Lung (tissue), 12 donors: ENCODE data around the gene HIBCH. TPM values are rescaled to one million over a fixed set of nuclear protein-coding genes. Genes with fewer than 3 reads are reported as not detected.
A peak's percentile ranks its signal among the peaks of the same experiment; 100 is the strongest.

Experiments used
- ATAC-seq: fragments of 200-7000 bp; cut with Tn5 transposase; one replicate; pipeline ENCODE4 v1.9.1; 2020; ENCODE audit warnings: moderate number of reproducible peaks; ENCODE audit not compliant: insufficient read depth, low FRiP score
- DNase-seq, 3 donors: peaks; one replicate each; pipeline ENCODE4 v3.0.0-alpha.2; 2013 to 2017
- H3K27ac ChIP-seq, 2 donors: one replicate each; pipeline ENCODE4 v1.5.1; 2013; ENCODE audit warnings: mild to moderate bottlenecking in 2 of 2, moderate library complexity in 2 of 2, control low read depth in 1 of 2, inconsistent platforms in 1 of 2, low read depth in 1 of 2, low read length in 1 of 2
- H3K27me3 ChIP-seq, 3 donors: one replicate each; pipeline ENCODE4 v1.5.1; 2013; ENCODE audit warnings: low read length in 2 of 3; ENCODE audit not compliant: control insufficient read depth in 3 of 3, insufficient read depth in 3 of 3
- H3K36me3 ChIP-seq, 4 donors: one replicate each; pipeline ENCODE4 v1.5.1; 2013; ENCODE audit warnings: low read length in 4 of 4, mild to moderate bottlenecking in 1 of 4, moderate library complexity in 1 of 4; ENCODE audit not compliant: control insufficient read depth in 4 of 4, insufficient read depth in 4 of 4
- H3K4me1 ChIP-seq, 5 donors: one replicate each; pipeline ENCODE4 v1.5.1; 2013; ENCODE audit warnings: low read length in 5 of 5, mild to moderate bottlenecking in 2 of 5, moderate library complexity in 1 of 5; ENCODE audit not compliant: control insufficient read depth in 5 of 5, insufficient read depth in 5 of 5
- H3K4me3 ChIP-seq: one replicate; pipeline ENCODE4 v1.5.1; 2013; ENCODE audit warnings: mild to moderate bottlenecking, control low read depth, moderate library complexity
- H3K9ac ChIP-seq, 2 donors: one replicate each; pipeline ENCODE4 v1.5.1; 2013; ENCODE audit warnings: low read length in 2 of 2, control low read depth in 1 of 2; ENCODE audit not compliant: insufficient read depth in 1 of 2
- H3K9me3 ChIP-seq, 4 donors: one replicate each; pipeline ENCODE4 v1.5.1; 2013; ENCODE audit warnings: low read length in 3 of 4, mild to moderate bottlenecking in 1 of 4, moderate library complexity in 1 of 4; ENCODE audit not compliant: control insufficient read depth in 4 of 4, insufficient read depth in 3 of 4
- WGBS, 2 donors: extraction: QIAGEN DNeasy Blood & Tissue Kit; methylation state at CpG; one replicate each; pipeline ENCODE4 v1.1.7; 2013; 5-methylcytosine and 5-hydroxymethylcytosine counted together
- polyA plus RNA-seq, 2 donors: library from polyadenylated mRNA; stranded (reverse); fragments of 200-250 nt; gene quantifications; one replicate each; pipeline ENCODE4 v1.2.1, GENCODE V29; 2013
- total RNA-seq, 2 donors: library from RNA; depleted of rRNA in 1 of 2; stranded (reverse); fragments of >200 nt in 1 of 2; gene quantifications; one replicate each; pipeline ENCODE4 v1.2.1, GENCODE V29; 2014 to 2021
- TF ChIP-seq, protein P1 (sequence below): IDR thresholded peaks from 2 replicates; pipeline ENCODE4 v1.5.1; 2012; ENCODE audit warnings: mild to moderate bottlenecking; ENCODE audit errors: control extremely low read depth, extremely low read depth
- donor health status: control.
- donor health status: control.
- donor health status: Bipolar disorder and iron deficiency.
- donor health status: healthy.
- donor health status: DM: yes; HTN: yes; CAD: no.

The HIBCH gene
- total and polyA plus RNA-seq, 4 donors, result 14.2 to 50.0 (median 17.9) TPM

DNA sequence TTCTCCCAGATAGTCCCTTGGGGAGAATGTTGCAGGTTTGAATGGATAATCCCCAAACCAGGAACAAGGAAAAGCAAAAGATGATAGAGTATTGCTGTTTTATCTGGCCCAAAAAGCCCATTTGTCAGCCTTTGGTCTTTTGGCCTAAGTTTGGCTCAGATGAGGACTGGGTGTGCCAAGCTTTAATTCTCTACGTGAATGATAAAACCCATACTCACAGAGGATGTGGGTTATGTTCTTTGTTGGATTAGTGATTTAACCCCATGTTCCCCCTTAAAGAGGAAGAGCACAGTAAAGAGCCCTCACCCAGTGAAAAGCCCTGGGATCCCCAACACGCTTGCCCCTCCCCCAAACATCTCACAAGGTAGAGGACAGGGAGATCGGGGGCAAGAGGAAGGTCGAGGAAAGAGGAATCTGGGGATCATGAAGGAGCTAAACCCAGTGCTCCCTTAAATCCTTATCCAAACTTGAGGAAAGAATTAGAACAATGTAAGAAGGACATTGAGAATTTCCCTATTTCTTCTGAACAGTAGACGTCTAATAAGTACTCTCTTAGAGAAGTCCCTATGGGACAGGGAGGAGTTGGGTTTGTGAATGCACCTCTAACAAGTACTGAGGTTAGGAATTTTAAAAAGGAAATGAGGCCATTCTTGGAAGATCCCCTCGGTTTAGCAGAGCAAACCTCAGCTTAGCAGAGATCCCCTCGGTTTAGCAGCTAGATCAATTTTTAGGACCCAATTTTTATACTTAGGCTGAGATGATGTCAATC lies 105.0 kb downstream of the HIBCH start:
- H3K9me3 ChIP-seq, result no peaks in the 10 kb centered on the region
- H3K36me3 ChIP-seq, result peaks cover 0 to 12% (median 3%) of the 10 kb centered on the region in 4 donors
- DNase-seq (peak in 2 of 3 donors; percentile 53 to 66), ATAC-seq (no peak)
- no peaks in the 10 kb centered on the region for H3K27me3 ChIP-seq
- no peak overlapping the region for H3K9ac ChIP-seq
- WGBS, 2 donors, result 75 to 83% methylated on average over 7 of the region's 7 CpGs
- peaks cover 0 to 20% (median 4%) of the 10 kb centered on the region in 5 donors for H3K4me1 ChIP-seq
- TF ChIP-seq, protein P1, sequence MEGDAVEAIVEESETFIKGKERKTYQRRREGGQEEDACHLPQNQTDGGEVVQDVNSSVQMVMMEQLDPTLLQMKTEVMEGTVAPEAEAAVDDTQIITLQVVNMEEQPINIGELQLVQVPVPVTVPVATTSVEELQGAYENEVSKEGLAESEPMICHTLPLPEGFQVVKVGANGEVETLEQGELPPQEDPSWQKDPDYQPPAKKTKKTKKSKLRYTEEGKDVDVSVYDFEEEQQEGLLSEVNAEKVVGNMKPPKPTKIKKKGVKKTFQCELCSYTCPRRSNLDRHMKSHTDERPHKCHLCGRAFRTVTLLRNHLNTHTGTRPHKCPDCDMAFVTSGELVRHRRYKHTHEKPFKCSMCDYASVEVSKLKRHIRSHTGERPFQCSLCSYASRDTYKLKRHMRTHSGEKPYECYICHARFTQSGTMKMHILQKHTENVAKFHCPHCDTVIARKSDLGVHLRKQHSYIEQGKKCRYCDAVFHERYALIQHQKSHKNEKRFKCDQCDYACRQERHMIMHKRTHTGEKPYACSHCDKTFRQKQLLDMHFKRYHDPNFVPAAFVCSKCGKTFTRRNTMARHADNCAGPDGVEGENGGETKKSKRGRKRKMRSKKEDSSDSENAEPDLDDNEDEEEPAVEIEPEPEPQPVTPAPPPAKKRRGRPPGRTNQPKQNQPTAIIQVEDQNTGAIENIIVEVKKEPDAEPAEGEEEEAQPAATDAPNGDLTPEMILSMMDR, result no peak
- H3K4me3 ChIP-seq, result no peak overlapping the region
- H3K27ac ChIP-seq, result no peak overlapping the region

DNA sequence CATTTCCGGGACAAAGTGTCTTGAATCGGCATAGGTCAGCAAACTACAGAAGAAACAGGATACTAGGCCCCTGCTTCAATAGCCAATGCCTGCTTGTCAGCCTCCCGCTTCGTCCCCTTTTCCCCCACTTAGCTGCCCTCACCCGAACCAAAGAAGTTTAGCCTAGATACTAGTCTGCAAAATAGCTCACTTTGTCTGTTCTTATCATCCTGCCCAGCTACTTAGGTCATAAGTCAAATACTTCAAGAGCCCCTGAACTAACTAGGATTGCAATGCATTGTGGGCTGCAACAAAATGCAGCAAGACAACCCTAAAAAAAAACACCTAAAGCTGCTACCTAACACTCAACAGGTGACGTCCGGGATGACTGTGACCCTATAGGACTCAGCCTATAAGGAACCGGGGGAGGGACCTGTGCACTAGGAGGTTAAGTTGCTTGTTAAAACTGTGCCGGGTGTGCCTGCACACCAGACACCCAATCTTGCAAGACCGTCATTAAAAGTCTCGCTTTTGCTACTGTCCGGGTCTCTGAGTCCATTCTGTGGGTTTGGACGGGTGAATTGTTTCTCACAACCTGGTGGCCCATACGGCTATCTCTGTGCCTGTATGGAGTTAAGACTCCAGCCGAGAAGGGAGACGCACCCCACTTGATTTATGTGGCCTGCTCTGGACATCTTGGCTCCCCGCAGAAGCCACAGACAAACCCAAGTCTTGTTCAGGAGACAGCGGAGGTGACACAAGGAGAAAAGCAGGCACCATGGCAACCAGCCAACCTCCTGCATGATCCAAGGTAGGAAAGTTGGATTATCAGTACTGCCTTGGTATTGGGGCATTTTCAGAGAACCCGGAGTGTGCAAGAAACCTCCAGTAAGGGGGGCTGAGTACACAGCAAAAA lies 105.9 kb downstream of the HIBCH start:
- H3K9ac ChIP-seq, result peak overlapping the region in 1 of 2 donors; percentile 17
- TF ChIP-seq, protein P1, result no peak
- H3K4me1 ChIP-seq, result peaks cover 0 to 20% (median 4%) of the 10 kb centered on the region in 5 donors
- no peak for ATAC-seq
- no peaks in the 10 kb centered on the region for H3K9me3 ChIP-seq
- H3K36me3 ChIP-seq, result peaks cover 0 to 12% (median 3%) of the 10 kb centered on the region in 4 donors
- no peaks in the 10 kb centered on the region for H3K27me3 ChIP-seq
- WGBS, 2 donors, result 84 to 88% methylated on average over 19 of the region's 19 CpGs
- no peak overlapping the region for H3K27ac ChIP-seq
- H3K4me3 ChIP-seq, result no peak overlapping the region
- DNase-seq, result peak; percentile 27 to 57 (median 40)

DNA sequence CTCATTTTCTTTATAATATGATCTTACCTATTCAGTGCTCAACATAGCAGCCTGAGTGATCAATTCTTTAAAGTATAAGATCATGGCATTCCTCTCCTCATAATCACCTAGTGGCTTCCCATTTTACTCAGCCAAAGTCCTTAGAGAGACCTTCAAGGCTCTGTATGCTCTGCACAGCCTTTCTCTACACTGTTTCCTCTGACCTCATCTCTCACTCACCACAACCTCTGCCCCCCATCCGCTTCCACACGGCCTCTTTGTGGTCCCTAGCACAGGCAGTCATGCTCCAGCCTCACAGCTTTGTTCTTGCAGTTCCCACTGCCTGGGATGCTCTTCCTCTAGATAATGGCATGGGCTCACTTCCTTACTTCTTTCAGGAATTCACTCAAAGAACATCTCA lies 109.2 kb downstream of the HIBCH start:
- H3K9me3 ChIP-seq, result no peaks in the 10 kb centered on the region
- H3K4me3 ChIP-seq, result no peak overlapping the region
- H3K4me1 ChIP-seq, result peaks cover 0 to 16% (median under 1%) of the 10 kb centered on the region in 5 donors
- TF ChIP-seq, protein P1, result no peak
- DNase-seq (no peak), ATAC-seq (no peak)
- H3K27ac ChIP-seq, result no peak overlapping the region
- no peaks in the 10 kb centered on the region for H3K27me3 ChIP-seq
- H3K9ac ChIP-seq, result no peak overlapping the region
- 69 to 93% methylated on average over 2 of the region's 2 CpGs for WGBS, 2 donors
- peaks cover 0 to 12% (median 4%) of the 10 kb centered on the region in 4 donors for H3K36me3 ChIP-seq
